Hepatocyte (in vitro differentiated cells): ENCODE data around the gene PMEPA1.

Experiments used
- CTCF ChIP-seq: fragments of 200-600 bp; sonication (generic); IDR thresholded peaks from 2 replicates; pipeline ENCODE4 v1.5.1; 2016; ENCODE audit warnings: antibody characterized with exemption, mild to moderate bottlenecking; ENCODE audit not compliant: poor library complexity
- EZH2phosphoT487 ChIP-seq: fragments of 200-600 bp; sonication (generic); IDR thresholded peaks from one replicate; pipeline ENCODE4 v1.6.1; 2018; ENCODE audit warnings: antibody characterized with exemption, mild to moderate bottlenecking, low read depth, moderate library complexity; ENCODE audit not compliant: unreplicated experiment, severe bottlenecking

- TF ChIP-seq CTCF (no peak), EZH2phosphoT487 (no peak)
These were observed 1.5 kb upstream of the PMEPA1 start for GRCh38 chr20:57711311-57711712.
